ENCODE measurements around the gene STX10. TPM values are rescaled to one million over a fixed set of nuclear protein-coding genes. Genes with fewer than 3 reads are reported as not detected.
A peak's percentile ranks its signal among the peaks of the same experiment; 100 is the strongest.

STX10 gene
- total and polyA plus RNA-seq, 2 donors (not counting 3 experiments of a cell fraction or from before 2014, with no cell fraction given), result 63.1 to 91.6 TPM

DNA sequence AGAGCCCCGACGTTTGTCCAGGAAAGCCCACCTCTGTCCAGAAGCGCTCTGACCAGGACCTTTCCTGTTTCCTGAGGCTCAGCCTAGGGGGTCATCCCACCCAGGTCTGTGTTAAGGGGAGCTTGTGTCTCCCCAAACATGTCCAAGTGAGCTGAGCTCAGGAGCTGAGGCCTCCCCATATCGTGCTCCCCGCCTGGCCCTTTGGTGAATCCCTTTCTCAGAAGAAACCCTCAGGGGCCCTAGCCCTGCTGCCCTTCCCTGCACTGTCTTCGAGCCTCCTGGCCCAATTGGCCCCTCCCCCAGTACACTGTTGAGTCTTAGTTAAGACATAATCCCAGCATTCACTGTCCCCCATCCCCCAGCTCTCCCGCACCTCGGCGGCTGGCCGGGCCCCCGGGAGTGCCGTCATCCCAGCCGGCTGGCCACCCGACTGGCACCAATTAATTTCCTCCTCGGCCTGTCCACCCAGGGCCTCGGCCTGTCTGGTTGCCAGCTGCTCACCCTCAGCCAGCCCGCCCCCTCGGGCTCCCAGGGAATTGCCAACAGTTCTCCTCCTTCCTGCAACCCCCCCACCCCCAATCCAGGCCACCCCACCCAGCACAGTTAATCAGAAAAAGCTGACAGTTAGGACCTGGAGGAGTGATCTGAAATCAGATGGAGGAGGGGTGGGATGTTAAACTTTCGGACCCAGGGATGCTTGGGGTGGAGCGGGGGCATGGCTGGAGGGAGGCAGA is 13.6 kb upstream of the STX10 start:
- Histone ChIP-seq H3K27ac (ENCODE audit: insufficient read depth, low read depth, low read length) (peak overlapping the region; percentile 99), H3K9me3 (replicated peaks; ENCODE audit: control insufficient read depth, insufficient read depth, low read length) (no peaks in the 10 kb centered on the region), H4K20me1 (replicated peaks; ENCODE audit: control insufficient read depth, extremely low read depth, insufficient read depth, low read length) (no peaks in the 10 kb centered on the region), H3K4me2 (ENCODE audit: insufficient read depth, low read length) (peak overlapping the region; percentile 51), H3K4me1 (ENCODE audit: control insufficient read depth, extremely low read depth, insufficient read depth, low read length) (peaks cover 46% of the 10 kb centered on the region), H3K36me3 (ENCODE audit: control insufficient read depth in 2 of 2, extremely low read depth in 1 of 2, insufficient read depth in 2 of 2, low read length in 2 of 2) (no peaks in the 10 kb centered on the region), H3K27me3 (ENCODE audit: control insufficient read depth in 2 of 2, insufficient read depth in 2 of 2, low read length in 2 of 2) (no peaks in the 10 kb centered on the region), H3K9me1 (replicated peaks; ENCODE audit: control insufficient read depth, extremely low read depth, insufficient read depth, low read length) (no peaks in the 10 kb centered on the region), H3K79me2 (ENCODE audit: control insufficient read depth, insufficient read depth, low read length) (no peaks in the 10 kb centered on the region), H3K4me3 (replicated peaks in 1 of 3; ENCODE audit: insufficient read depth in 1 of 3, low read depth in 1 of 3, low read length in 3 of 3) (no peak overlapping the region), H3K9ac (replicated peaks; ENCODE audit: extremely low read depth, insufficient read depth, low read length) (peak overlapping the region; percentile 84), H2AFZ (ENCODE audit: low read depth, low read length) (no peak overlapping the region)
- intact Hi-C loops (cut with micrococcal nuclease), result loop anchor here (1.0 kb wide), 2 partner anchors 8 to 11 kb away; no protein-coding TSS in a partner anchor
- POLR2A ChIA-PET, result interaction anchor here (2.8 to 3.3 kb wide), 2 partner anchors 8 to 11 kb away, joined by 21 to 25 read pairs; no protein-coding TSS in a partner anchor
- CTCF ChIA-PET, result interaction anchor here (1.0 to 2.8 kb wide), 15 partner anchors 8 to 186 kb away, joined by 3 to 24 read pairs (median 4); partner anchors contain the start of genes IER2 and STX10
- peak; percentile 59 for FAIRE-seq
- dilution Hi-C loops (cut with MboI; ENCODE audit: extremely low pct_ligation_motif_present, low sequenced_read_pairs), result no loop called here
- no TSS peak for BruUV-seq (replicated peaks)
- peak; percentile 67 for DNase-seq (ENCODE audit: low read depth, low spot score)
- no peak for TF ChIP-seq MAX (IDR thresholded peaks at IDR 0.05; ENCODE audit: insufficient read depth, insufficient read length)
- no peak for TF ChIP-seq MYC (IDR thresholded peaks at IDR 0.05; ENCODE audit: low read depth, low read length)
- no peak for TF ChIP-seq FOS (IDR thresholded peaks at IDR 0.05; ENCODE audit: borderline replicate concordance, insufficient read depth, low read length)
- no peak for TF ChIP-seq JUN (IDR thresholded peaks at IDR 0.05; ENCODE audit: borderline replicate concordance, insufficient read depth, insufficient read length, low read depth)
- no peak for TF ChIP-seq POLR2AphosphoS5 (IDR thresholded peaks at IDR 0.05; ENCODE audit: insufficient read depth, low read depth, low read length)
- no peak for TF ChIP-seq CTCF (IDR thresholded peaks at IDR 0.05; ENCODE audit: extremely low read depth in 1 of 2, insufficient read depth in 1 of 2, low read depth in 1 of 2, low read length in 2 of 2)
- TF ChIP-seq POLR2A (IDR thresholded peaks at IDR 0.05; ENCODE audit: low read depth, low read length), result no peak
- no peak for TF ChIP-seq EZH2 (IDR thresholded peaks at IDR 0.05; ENCODE audit: borderline replicate concordance, low read depth, low read length, severe bottlenecking)
- no peak for TF ChIP-seq GATA2 (IDR thresholded peaks at IDR 0.05; ENCODE audit: insufficient read depth, insufficient read length, low read depth, low read length)

Data from endothelial cell of umbilical vein (primary cell).